Psoas muscle (tissue), 8 donors: ENCODE measurements around the gene NTN4. TPM values are rescaled to one million over a fixed set of nuclear protein-coding genes. Genes with fewer than 3 reads are reported as not detected.

ENCODE experiments used
- ATAC-seq, 4 donors: fragments of 200-7000 bp; cut with Tn5 transposase; one replicate each; pipeline ENCODE4 v1.9.1; 2020; ENCODE audit warnings: moderate library complexity in 3 of 4, mild to moderate bottlenecking in 2 of 4
- DNase-seq, 2 donors: peaks; one replicate each; pipeline ENCODE4 v3.0.0-alpha.2; 2020
- H3K27ac ChIP-seq: fragments of 200-600 bp; one replicate; pipeline ENCODE4 v1.8.0; 2022
- H3K27me3 ChIP-seq, 3 donors: fragments of 200-600 bp in 1 of 3; one replicate each; pipeline versions ENCODE4 v1.6.1 to v1.8.0; 2013 to 2022; ENCODE audit warnings: low read length in 2 of 3, mild to moderate bottlenecking in 2 of 3, moderate library complexity in 1 of 3; ENCODE audit not compliant: insufficient read depth in 3 of 3
- H3K36me3 ChIP-seq, 2 donors: fragments of 200-600 bp in 1 of 2; one replicate each; pipeline versions ENCODE4 v1.6.1 to v1.8.0; 2013 to 2022; ENCODE audit warnings: low read depth in 1 of 2, mild to moderate bottlenecking in 1 of 2, moderate library complexity in 1 of 2; ENCODE audit not compliant: insufficient read depth in 1 of 2
- H3K4me1 ChIP-seq: fragments of 200-600 bp; one replicate; pipeline ENCODE4 v1.8.0; 2022
- H3K4me3 ChIP-seq: fragments of 200-600 bp; one replicate; pipeline ENCODE4 v1.8.0; 2022; ENCODE audit warnings: mild to moderate bottlenecking
- H3K9me3 ChIP-seq: fragments of 200-600 bp; one replicate; pipeline ENCODE4 v1.8.0; 2022
- CTCF ChIP-seq: fragments of 200-600 bp; IDR thresholded peaks from one replicate; pipeline ENCODE4 v1.8.0; 2022; ENCODE audit warnings: antibody characterized with exemption
- WGBS, 3 donors: extraction: QIAGEN DNeasy Blood & Tissue Kit; methylation state at CpG; one replicate each; pipeline versions ENCODE4 v1.1.6 to v1.1.7; 2013; 5-methylcytosine and 5-hydroxymethylcytosine counted together
- intact Hi-C, 2 donors: fragments of 100-400 bp; cut with DNase I; formaldehyde crosslinking; loops; one replicate each; pipeline versions ENCODE4 v1.11.0 to v1.14.2; 2022
- polyA plus RNA-seq, 3 donors: library from polyadenylated mRNA; stranded (reverse); fragments of 200-250 nt; gene quantifications; one replicate each; pipeline ENCODE4 v1.2.3, GENCODE V29; 2013
- total RNA-seq, 4 donors: library from RNA; stranded (reverse); fragmentation: NEBNext Ultra II Directional in 2 of 4; extraction: Animal tissue kit (Norgen Biotek cat#: 25700) in 2 of 4; gene quantifications; one replicate each; pipeline versions ENCODE4 v1.2.1 to v1.2.4, GENCODE V29; 2021 to 2023
- donor health status: healthy with polysubstance abuse.
- donor health status: DM: no; HTN: no; CAD: no; lungs with moderate emphysema.
- donor health status: Bipolar disorder and iron deficiency.
- donor health status: healthy.
- donor health status: DM: yes; HTN: yes; CAD: no.
- donor health status: DM: no; HTN: no; CAD: no.
- donor health status: DM: no; HTN: no; CAD: no.
- donor health status: DM: yes; HTN: yes; CAD: no.

Gene NTN4
- total and polyA plus RNA-seq, 7 donors = 2.9 to 13.3 (median 4.2) TPM

- Histone ChIP-seq H3K4me3 (no peak overlapping the region), H3K36me3 (no peaks in the 10 kb centered on the region), H3K27ac (no peak overlapping the region), H3K9me3 (no peaks in the 10 kb centered on the region), H3K27me3 (peaks cover 0 to 3% (median 0%) of the 10 kb centered on the region in 3 donors), H3K4me1 (no peaks in the 10 kb centered on the region)
- no peak for DNase-seq
- no peak for TF ChIP-seq CTCF
- WGBS, 3 donors = 17 to 35% (median 18%) methylated on average over 5 of the region's 5 CpGs
- ATAC-seq = no peak
- intact Hi-C loops = no loop called here
Measured at GRCh38 chr12:95646781-95647190, 143.8 kb downstream of the NTN4 start.

- DNase-seq (no peak), ATAC-seq (no peak)
- intact Hi-C loops = no loop called here
- no peak for TF ChIP-seq CTCF
- Histone ChIP-seq H3K9me3 (no peaks in the 10 kb centered on the region), H3K4me1 (no peaks in the 10 kb centered on the region), H3K36me3 (no peaks in the 10 kb centered on the region), H3K27me3 (peaks cover 0 to 5% (median 3%) of the 10 kb centered on the region in 3 donors), H3K27ac (no peak overlapping the region), H3K4me3 (no peak overlapping the region)
- WGBS, 3 donors = 81 to 94% (median 91%) methylated on average over 4 of the region's 4 CpGs
Measured at GRCh38 chr12:95643256-95643655, 147.3 kb downstream of the NTN4 start.

- no peak for DNase-seq
- Histone ChIP-seq H3K9me3 (no peaks in the 10 kb centered on the region), H3K27ac (no peak overlapping the region), H3K4me3 (no peak overlapping the region), H3K4me1 (peaks cover 1% of the 10 kb centered on the region), H3K36me3 (no peaks in the 10 kb centered on the region), H3K27me3 (peaks cover 0 to 9% (median 3%) of the 10 kb centered on the region in 3 donors)
- TF ChIP-seq CTCF = no peak
- WGBS, 3 donors = 83 to 92% (median 88%) methylated on average over 6 of the region's 6 CpGs
- no peak for ATAC-seq
- intact Hi-C loops = no loop called here
Measured at GRCh38 chr12:95642583-95642982, 148.0 kb downstream of the NTN4 start.

- ATAC-seq = no peak
- Histone ChIP-seq H3K27ac (no peak overlapping the region), H3K4me3 (no peak overlapping the region), H3K4me1 (peaks cover 5% of the 10 kb centered on the region), H3K36me3 (no peaks in the 10 kb centered on the region), H3K9me3 (peaks cover 4% of the 10 kb centered on the region), H3K27me3 (peaks cover 0 to 9% (median 0%) of the 10 kb centered on the region in 3 donors)
- WGBS, 3 donors = 42 to 61% (median 44%) methylated on average over 3 of the region's 3 CpGs
- intact Hi-C loops = no loop called here
- no peak for TF ChIP-seq CTCF
- DNase-seq = no peak
Measured at GRCh38 chr12:95641299-95641952, 149.1 kb downstream of the NTN4 start.

GRCh38 chr12:95640516-95640915 is 150.0 kb downstream of the NTN4 start:
- Histone ChIP-seq H3K36me3 (no peaks in the 10 kb centered on the region), H3K4me3 (no peak overlapping the region), H3K27me3 (peaks cover 0 to 9% (median 0%) of the 10 kb centered on the region in 3 donors), H3K9me3 (peaks cover 7% of the 10 kb centered on the region), H3K27ac (no peak overlapping the region), H3K4me1 (peaks cover 5% of the 10 kb centered on the region)
- ATAC-seq (no peak), DNase-seq (no peak)
- WGBS, 3 donors = 22 to 40% (median 23%) methylated on average over 3 of the region's 3 CpGs
- TF ChIP-seq CTCF = no peak
- intact Hi-C loops = no loop called here
